ENCODE results near the gene PRR15. TPM values are rescaled to one million over a fixed set of nuclear protein-coding genes. Genes with fewer than 3 reads are reported as not detected.

PRR15 gene
- total RNA-seq, 1 donor from 2014 or later, result not detected

DNA sequence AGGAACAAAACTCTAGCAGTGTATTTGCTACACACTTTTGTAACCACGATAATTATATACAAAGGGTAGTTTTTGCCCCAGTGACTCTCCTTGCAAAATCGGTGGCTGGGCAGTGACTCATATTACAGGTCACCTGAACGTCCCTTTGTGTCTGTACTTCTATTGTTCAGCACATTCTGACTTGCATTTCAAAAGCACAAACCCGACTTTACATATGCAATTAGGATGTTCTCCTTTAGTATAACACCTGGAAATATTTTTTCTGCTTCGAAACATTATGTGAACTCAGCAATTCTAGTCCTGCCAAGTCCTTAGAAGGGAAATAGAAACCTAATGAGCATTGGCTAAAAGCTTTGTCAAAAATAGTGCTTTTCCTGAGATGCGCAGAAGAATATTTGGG, 6.0 kb downstream of the PRR15 start:
- no peak for DNase-seq

DNA sequence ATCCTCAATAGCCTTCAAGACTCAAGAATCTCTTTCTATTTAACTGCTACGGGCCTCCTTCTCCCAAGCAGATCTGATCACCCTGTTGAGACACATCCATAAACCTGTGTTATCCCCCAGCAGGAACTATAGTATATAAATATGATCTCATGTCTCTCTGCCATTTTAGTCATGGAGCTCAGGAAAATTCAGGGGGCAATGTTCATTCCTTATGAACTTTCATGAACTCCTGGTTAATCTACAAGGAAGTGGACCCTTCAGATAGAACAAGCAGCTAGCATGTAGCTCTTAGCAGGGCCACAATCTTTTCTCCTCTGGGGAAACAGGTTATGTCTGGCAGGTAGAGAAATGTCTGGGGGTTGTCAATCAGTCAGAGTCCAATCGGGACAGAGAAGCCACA, 8.9 kb downstream of the PRR15 start:
- DNase-seq, result no peak

DNA sequence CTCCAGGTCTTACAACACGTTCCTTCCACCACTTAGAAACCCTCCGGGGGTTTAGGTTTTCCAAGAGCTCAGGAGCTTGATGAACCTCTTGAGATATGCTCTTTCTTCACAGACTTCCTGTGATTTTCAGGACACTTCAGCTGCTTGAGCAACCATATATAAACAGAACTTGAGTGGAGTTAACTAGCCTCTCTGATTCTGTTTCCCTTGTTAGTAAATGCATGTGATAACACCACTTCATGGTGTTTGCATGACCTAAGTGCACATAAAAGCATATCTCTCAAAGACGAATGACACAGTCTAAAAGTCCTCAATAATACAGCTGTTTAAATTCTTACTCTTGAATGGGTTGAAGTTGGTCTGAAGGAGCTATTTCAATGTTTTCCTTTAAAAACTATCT, 9.9 kb downstream of the PRR15 start:
- DNase-seq, result no peak

DNA sequence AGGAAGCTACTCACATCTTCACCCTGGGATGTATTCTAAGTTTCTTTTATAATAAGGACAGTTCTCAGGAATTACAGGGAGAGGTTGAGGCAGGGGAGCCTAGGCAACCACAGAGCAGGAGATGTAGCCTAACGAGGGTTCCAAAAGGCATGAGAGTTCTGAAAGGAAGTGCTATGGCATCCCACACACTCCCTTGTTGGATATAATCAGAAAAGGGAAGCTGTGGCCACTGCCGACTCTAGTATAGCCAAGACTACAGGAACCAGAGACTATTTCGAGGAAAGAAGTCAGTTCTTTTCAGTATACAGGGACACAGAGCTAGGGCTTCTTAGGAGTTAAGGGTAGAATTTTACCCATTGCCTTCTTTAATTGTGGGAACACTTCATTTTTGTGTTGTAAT, 11.0 kb downstream of the PRR15 start:
- no peak for DNase-seq

DNA sequence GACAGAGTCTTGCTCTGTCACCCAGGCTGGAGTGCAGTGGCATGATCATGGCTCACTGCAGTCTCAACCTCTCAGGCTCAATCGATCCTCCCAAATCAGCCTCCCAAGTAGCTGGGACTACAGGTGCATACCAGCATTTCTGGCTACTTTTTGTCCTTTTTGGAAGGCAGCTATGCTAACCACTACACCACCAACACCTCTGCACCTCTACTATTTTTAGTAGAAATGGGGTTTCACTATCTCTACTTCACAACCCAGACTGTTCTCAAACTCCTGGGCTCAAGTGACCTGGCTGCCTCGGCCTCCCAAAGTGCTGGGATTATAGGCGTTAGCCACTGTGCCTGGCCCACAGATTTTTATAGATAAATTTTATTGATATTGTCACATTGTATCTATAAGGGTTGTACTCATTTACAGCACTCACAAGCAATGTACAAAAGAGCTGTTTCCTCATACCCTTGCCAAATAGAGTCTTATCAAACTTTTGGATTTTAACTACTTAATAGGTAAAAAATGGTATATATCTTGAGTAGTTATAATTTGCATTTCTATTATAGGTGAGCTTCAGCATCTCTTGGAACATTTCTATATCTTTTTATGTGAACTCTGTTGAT, 23.7 kb downstream of the PRR15 start:
- no peak for DNase-seq

DNA sequence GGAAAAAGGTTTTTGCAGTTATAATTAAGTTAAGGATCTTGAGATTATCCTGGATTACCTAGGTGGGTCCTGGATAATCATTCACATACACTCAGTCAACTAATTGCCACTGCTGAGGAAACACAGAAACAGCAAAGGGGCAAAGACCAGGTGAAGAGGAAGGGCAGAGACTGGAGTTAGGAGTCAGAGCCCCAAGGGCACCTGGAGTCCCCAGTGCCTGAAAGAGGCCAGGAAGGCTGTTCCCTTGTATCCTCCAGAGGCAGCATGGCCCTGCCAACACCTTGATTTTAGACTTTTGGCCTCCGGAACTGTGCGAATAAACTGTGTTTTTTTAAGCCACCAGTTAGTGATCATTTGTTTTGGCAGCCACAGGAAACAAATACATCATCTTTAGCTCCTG, 24.6 kb downstream of the PRR15 start:
- no peak for DNase-seq

DNA sequence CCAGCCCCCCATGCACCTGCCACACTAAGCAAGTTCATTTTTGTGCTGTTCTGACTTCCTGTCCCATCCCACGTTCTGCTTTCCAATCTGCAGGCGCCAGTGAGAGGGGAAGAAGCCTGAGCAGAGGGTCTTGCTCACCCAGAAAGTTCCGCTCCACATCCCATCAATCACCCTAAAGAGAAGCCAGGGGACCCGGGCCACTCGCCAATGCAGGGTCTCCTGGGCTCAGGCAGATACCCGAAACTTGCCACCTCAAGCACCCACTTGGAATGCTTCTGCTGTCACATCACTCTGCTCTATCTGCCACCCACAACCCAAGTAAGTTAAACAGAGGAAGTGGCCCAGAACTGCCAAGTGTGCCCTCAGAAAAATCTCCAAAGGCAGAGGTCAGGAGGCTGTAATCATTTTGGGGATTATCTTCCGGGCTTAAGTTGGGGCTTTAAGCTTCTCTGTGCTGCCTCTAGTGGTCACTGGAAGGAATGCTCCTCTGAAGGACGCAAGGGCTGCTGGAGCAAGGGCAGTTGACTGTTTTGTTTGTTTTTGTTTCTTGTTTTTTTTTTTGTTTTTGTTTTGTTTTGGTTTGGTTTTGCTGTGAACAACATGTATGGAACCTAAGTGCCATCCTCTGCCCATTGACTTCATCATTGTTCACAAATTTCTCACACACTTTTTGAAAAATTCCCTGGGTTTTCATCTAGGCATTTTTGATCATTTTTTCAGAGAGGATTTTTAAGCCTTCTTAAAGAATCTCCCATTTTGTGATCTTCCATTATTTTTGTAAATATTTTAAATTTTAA, 25.5 kb downstream of the PRR15 start:
- no peak for DNase-seq

DNA sequence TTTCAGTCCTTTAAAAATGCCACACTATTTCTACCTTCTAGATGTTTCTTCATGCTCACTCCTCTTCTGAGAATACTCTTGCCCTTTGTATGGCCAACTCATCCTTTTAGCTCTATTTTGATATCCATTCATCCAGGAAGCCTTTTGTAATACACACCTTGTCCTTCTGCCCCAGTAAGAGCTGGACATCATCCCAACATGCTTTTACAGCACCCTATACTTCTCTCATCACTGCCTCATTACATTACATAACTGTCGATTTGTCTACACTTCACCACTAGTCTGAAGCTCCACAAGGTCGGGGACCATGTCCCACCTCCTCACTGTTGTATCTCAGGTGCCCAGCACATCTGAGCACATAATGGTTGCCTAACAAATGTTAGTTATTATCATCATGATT, 29.2 kb downstream of the PRR15 start:
- no peak for DNase-seq

DNA sequence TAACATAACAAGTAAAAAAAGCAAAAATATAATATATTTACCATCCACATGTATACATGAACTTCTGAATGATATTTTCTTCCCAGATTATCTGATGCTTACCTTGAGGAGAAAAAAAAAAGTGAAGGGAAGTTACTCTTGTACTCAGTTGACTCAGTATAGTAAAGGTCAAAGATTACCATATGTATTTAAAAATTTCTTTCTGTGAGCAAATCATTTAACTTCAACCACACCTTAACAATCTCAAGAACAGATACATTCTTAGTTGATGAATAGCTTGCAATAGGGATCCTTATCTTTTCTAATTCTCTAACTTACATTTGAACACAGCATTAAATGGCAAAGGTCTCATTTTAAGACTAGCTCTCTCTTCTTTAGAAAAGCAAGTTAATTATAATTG, 29.8 kb downstream of the PRR15 start:
- no peak for DNase-seq

DNA sequence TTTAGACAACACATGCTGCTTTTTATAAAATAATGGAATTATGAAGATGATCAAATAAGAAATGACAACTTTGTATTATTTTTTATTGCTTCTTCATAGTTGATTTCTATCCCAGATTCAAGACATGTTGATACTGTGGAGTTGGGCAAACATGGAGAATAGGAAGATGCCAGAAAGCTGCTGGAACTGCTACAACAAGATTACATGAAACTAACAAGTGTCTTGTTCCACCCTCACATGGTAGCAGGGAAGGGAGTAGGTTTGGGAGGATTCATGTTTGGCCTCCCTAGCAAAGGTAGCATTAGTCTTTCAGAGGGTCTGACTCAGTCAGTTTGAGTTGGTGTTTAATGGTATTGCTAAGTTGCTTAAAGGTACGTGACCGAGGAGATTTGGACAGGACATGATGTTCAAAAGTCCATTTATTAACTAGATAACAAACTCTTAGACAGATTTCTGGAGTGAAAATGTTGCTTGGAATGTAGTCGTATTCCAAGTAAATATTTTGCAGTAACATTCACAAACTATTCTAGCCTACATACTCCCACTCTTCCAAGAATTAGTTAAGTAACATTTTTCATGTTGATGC, 33.1 kb downstream of the PRR15 start:
- no peak for DNase-seq

DNA sequence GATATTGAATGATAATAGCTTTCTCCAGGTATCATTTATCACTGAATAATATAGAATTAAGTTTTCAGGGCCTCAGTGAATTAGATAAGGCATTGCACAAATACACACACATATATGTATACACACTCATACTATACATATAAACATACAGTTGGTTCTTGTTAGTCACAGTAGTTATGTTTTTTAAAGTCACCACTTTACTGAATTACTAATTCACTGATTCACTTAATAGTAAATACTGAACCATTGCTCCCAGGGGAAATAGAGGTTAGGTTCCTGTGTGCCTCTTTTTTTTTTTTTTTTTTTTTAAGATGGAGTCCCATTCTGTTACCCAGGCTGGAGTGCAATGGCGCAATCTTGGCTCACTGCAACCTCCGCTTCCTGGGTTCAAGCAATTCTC, 33.6 kb downstream of the PRR15 start:
- DNase-seq, result no peak

DNA sequence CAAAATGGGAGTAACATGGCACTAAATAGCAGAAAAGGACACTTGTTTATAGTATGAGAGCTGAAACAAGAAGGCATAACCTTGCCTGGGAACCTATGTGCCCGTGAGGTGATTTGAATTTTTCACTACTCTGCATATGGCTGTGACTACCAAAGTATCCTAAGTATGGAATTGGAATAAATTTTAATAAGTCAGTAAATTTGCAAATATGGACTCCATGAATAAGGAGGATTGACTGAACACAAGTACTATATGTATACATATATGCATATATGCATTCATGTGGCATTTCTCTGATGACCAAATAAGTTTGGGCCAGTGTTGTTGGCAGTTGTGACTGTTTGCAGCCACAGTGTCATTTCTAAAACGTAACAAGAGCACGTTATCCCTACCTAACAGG, 34.5 kb downstream of the PRR15 start:
- no peak for DNase-seq

DNA sequence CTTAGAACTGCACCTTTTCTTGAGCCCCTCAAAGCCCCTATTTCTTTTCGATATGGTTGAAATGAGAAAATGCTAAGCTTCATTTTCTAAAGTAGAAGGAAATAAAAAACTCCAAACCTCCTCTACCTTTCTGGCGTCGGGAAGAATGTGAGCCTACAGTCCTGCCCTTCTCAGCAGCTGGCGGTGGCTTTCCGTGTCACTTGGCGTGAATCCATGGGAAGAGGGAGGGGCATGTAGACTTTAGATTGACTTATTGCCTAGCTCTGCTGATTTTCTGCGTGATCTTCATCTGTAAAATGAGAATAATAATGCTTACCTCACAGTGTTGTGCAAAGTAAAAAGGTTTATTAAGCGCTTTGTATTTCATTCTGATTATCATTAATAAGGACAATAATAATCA, 35.0 kb downstream of the PRR15 start:
- DNase-seq, result no peak

DNA sequence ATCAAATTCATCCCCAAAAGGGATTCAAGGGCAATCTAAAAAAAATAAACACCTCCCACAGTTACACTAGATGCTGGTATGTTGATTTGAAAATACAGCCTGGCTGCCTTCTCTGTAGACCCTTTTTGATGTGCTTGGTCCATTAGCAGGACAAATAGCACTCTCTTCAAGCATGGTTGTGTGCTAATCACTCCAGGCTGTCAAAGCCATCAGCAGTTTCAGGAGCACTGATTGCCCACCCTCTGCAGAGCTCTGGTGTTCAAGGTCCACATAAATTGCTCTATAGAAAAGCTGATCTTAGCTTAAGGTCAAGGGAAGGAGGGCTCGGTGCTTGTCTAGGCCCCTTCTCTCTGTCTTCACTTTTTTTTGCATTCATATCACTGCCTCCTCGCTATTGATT, 35.4 kb downstream of the PRR15 start:
- no peak for DNase-seq

DNA sequence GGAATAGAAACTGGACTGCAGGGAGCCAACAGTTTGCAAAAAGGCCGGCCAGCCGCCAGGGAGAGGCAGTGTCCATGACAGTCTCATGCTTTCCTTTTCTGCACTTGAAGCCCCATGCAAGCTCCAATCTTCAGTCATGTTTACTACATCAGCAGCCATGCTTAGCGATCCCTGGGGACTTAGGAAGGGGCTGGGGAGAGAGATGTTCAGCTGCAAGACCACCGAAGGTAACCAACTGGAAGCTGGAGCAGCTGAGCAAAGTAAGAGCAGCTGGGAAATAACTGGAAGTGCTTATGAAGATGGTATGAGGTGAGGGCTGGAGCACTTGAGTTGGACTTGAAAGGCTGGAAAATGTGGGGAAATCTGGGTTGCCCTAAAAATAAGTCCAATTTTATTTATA, 37.0 kb downstream of the PRR15 start:
- DNase-seq, result no peak

DNA sequence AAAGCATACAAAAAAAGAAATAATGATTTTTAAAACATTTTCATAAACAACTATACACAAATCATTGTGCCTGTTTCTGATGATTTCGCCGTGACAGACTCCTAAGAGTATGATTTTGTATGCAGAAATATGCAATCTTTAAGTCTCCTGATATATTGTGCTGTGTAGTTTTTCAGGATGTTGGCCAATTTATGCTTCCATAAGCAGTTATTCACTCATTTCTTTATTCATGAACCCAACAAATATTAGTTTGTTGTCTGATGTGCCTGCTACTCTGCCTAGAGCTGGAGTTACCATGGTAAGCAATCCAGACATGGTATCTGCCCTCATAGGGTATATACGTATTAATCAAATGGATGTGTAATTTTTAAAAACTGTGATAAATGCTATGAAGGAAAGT, 40.4 kb downstream of the PRR15 start:
- DNase-seq, result no peak

DNA sequence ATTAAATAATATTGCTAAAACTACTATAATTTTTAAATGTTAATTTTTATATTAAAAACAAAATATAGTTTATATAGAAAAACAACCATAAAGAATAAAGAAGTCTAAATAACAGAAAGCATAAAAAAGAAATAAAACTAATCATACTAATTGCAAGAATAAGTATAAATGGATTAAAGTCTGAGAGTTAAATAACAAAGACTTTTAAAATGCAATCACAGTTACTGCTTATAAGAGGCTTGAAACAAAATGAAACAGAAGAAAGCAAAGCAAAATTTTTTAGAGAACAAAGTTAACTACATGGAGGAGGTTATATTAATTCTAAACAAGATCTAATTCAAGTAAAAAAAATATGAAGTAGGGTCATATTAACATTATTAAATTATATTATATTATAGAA, 41.1 kb downstream of the PRR15 start:
- no peak for DNase-seq

DNA sequence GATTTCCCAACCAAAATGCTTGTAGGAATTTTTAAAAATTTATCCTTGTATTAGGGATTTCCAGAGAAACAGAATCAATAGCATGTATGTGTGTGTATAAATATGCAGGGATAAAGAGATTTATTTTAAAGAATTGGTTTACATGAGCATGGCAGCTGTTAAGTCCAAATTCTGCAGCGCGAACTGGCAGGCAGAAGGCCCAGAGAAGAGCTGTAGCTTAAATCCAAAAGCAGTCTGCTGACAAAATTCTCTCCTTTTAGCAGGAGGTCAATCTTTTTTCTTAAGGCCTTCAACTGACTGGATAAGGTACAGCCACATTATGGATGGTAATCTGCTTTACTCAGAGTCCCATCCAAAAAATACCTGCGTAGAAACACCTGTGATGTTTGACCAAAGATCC, 42.0 kb downstream of the PRR15 start:
- DNase-seq, result no peak

DNA sequence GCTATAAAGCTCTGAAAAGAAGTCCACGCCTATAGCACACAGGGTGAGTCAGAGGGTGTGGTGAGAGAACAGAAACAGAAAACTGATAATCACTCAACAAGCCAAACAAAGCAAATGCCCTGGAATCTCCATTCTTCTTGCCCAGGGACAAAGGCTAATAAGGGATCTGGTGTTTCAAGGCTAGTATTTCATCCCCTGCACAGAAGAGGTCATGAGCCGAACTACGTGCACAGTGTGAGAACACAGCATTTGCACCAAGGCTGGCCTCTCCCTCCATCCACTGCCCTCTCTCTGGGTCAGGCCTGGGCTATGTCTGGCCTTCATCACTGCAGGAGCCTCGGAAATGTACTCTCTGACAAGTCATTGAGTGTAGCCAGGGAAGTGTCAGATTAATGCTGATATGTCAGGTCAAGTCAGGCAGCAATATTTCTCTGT, 42.7 kb downstream of the PRR15 start:
- DNase-seq, result no peak

DNA sequence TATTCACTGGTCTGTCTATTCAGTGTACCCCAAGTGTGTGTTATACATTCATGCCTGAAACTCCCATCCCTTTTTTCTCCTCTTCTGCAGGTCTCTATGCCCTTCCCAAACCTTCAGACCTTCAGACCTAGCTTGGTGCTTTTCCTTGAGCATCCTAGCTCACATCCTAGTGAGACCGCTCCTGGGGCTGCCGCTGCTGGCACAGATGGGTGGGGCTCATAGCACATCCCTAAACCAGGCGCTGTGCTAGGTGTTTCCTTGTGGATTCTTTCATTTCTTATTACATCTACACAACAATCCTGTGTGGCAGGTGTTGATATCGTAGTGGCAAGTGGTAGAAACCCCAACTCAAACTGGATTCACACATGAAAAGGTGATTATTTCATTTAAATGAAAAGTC, 43.2 kb downstream of the PRR15 start:
- DNase-seq, result no peak

DNA sequence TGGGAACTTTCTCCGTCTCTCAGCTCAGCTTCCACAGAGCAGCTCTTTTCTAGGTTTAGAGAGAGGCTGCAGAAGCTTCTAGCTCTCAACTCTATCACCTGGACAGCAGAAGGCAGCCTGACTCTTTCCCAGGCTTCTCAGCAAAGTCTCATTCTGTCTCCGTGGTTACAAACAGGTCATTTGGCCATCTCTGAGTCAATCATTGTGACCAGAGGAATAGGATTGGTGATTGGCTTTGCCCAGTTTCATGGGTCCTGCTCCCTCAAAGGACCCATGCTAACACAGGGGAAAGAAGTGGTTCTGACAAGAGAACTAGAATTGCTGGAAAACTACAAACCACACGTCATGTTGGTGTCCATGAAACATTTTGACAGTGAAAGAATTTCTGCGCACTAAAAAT, 43.6 kb downstream of the PRR15 start:
- no peak for DNase-seq

DNA sequence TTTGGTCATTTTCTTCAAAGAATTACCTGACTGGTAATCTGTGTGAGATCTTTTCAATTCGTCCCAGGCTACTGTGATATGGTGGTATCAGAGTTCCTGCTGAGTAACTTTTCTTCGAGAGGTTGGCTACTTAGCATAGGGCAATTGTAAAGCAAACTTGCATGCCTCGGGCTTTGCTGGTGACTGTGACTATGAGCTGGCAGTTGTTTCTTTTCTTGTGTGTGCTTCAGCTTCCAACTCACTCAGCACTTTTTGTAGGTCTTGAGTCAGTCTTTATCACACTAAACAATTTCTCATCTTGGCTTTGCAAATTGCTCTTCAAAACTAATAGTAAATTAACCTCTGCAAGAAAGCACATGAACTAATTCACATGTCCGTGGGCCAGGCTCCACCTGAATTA, 44.3 kb downstream of the PRR15 start:
- DNase-seq, result no peak

DNA sequence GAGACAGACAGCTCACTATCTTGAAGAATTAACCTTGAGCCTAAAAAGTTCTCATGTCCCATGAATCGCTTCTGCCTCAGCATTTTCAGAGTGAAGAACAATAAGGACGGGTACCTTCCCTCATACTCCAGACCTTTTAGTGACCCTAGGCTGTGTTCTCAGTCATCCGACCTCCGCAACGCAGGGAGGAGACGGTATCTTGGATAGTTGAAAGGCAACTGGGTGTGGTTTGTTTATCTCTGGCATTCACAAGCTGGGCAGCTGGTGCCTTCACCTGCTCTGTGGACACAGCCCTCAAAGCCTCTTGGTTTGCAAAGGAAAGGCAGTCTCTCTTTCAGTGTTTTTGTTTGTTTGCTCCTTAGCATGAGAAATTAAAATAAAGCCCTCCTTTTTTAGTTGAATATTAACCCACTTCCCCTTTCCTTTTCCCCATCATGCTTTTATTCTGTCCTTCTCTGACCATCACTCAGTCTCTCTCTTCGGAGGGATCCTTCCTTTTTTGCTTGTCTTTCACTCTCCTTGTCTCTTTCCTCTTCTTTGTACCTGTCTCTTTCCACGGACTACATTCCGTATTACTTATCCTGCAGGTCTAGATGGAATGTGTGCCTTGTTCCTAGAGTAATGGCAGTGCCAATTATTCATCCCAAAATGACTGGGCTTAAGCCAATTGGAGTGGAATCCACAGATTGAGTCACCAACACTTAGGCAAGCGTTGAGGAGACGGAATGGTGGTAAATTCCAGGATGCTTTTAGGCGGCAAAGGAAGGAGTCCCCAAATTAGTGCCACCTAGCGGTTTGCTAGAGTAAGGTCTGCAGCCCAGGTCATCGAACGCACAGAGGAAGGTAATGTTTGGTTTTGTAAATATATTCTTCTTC, 45.8 kb downstream of the PRR15 start:
- DNase-seq, result no peak
